Naive thymus-derived CD4-positive, alpha-beta T cell (primary cell): ENCODE measurements around the gene GALNT2. TPM values are rescaled to one million over a fixed set of nuclear protein-coding genes. Genes with fewer than 3 reads are reported as not detected.

Experiments used
- ATAC-seq: fragments of 150-1000 bp; cut with Tn5 transposase; 2 replicates; pipeline ENCODE4 v1.10.0; 2021; ENCODE audit warnings: mild to moderate bottlenecking, moderate library complexity
- CTCF ChIA-PET: fragments of 350-600 bp; sonication (Branson Sonifier 250); formaldehyde crosslinking; loops from one replicate; lab custom pipeline; 2021; ENCODE audit warnings: antibody characterized with exemption; lab: Charles Lee
- POLR2A ChIA-PET: fragments of 350-600 bp; sonication (Branson Sonifier 250); formaldehyde crosslinking; loops from one replicate; lab custom pipeline; 2021; ENCODE audit warnings: antibody characterized with exemption, inconsistent platforms; lab: Charles Lee
- DNase-seq, 9 donors: peaks; one replicate each; pipeline versions ENCODE4 v3.0.0 to v3.0.0-alpha.2; 2020 to 2022; ENCODE audit warnings: mixed read lengths in 1 of 9
- H3K27ac ChIP-seq: one replicate; pipeline ENCODE4 v1.7.0; 2013; ENCODE audit warnings: mild to moderate bottlenecking, low read depth, low read length, moderate library complexity
- H3K27me3 ChIP-seq, 2 donors: one replicate each; pipeline ENCODE4 v1.7.0; 2013; ENCODE audit warnings: low read length in 2 of 2, mild to moderate bottlenecking in 2 of 2, moderate library complexity in 2 of 2; ENCODE audit not compliant: control insufficient read depth in 2 of 2, insufficient read depth in 2 of 2
- H3K36me3 ChIP-seq, 3 experiments: 1 replicate in 2 of 3; 2 replicates in 1 of 3; pipeline ENCODE4 v1.7.0; 2013; ENCODE audit warnings: low read length in 3 of 3, mild to moderate bottlenecking in 3 of 3, moderate library complexity in 1 of 3; ENCODE audit not compliant: insufficient read depth in 3 of 3, control insufficient read depth in 2 of 3
- H3K4me1 ChIP-seq, 2 donors: one replicate each; pipeline ENCODE4 v1.7.0; 2013; ENCODE audit warnings: low read length in 2 of 2, mild to moderate bottlenecking in 2 of 2, moderate library complexity in 1 of 2; ENCODE audit not compliant: control insufficient read depth in 2 of 2, insufficient read depth in 2 of 2
- H3K4me3 ChIP-seq: 2 replicates; pipeline ENCODE4 v1.7.0; 2013; ENCODE audit warnings: mild to moderate bottlenecking, low read length
- H3K9me3 ChIP-seq, 3 experiments: 1 replicate in 2 of 3; 2 replicates in 1 of 3; pipeline ENCODE4 v1.7.0; 2013; ENCODE audit warnings: low read length in 3 of 3; ENCODE audit not compliant: control insufficient read depth in 2 of 3
- H3K27ac Mint-ChIP-seq, 9 donors: one replicate each; pipeline ENCODE4 v1.8.0; 2020 to 2022; ENCODE audit warnings: mixed read lengths in 9 of 9, mild to moderate bottlenecking in 8 of 9, moderate library complexity in 5 of 9, inconsistent platforms in 2 of 9
- H3K27me3 Mint-ChIP-seq, 5 donors: one replicate each; pipeline ENCODE4 v1.8.0; 2021 to 2022; ENCODE audit warnings: mixed read lengths in 5 of 5, mild to moderate bottlenecking in 1 of 5
- H3K36me3 Mint-ChIP-seq, 5 donors: one replicate each; pipeline ENCODE4 v1.8.0; 2020 to 2022; ENCODE audit warnings: mixed read lengths in 5 of 5, mild to moderate bottlenecking in 3 of 5, inconsistent platforms in 1 of 5
- H3K4me1 Mint-ChIP-seq, 7 donors: one replicate each; pipeline ENCODE4 v1.8.0; 2020 to 2022; ENCODE audit warnings: mixed read lengths in 7 of 7, mild to moderate bottlenecking in 3 of 7, inconsistent platforms in 1 of 7
- H3K4me3 Mint-ChIP-seq, 10 donors: one replicate each; pipeline ENCODE4 v1.8.0; 2020 to 2022; ENCODE audit warnings: mild to moderate bottlenecking in 10 of 10, mixed read lengths in 10 of 10, moderate library complexity in 6 of 10, inconsistent platforms in 2 of 10
- H3K9me3 Mint-ChIP-seq, 11 donors: one replicate each; pipeline ENCODE4 v1.8.0; 2020 to 2022; ENCODE audit warnings: mixed read lengths in 11 of 11, mild to moderate bottlenecking in 4 of 11, inconsistent platforms in 1 of 11, moderate library complexity in 1 of 11
- intact Hi-C, 2 donors: fragments of 100-400 bp; cut with micrococcal nuclease; formaldehyde crosslinking; loops; one replicate each; pipeline ENCODE4 v1.15.1; 2023
- polyA plus RNA-seq, 2 donors: library from polyadenylated mRNA; unstranded; fragments of 300-500 nt; fragmentation: Illumina TruSeq; gene quantifications; one replicate each; pipeline ENCODE4 v1.2.3, GENCODE V29; 2021
- total RNA-seq, 6 experiments: library from RNA in 5 of 6; stranded (reverse) in 5 of 6; gene quantifications; 1 replicate in 5 of 6; 2 replicates in 1 of 6; pipeline ENCODE4 v1.2.3 and lab custom pipeline; 2021 to 2026

The GALNT2 gene
- total and polyA plus RNA-seq, 7 experiments from 2014 or later: 12.0 to 32.7 (median 23.3) TPM

- intact Hi-C loops: no loop called here
Measured at GRCh38 chr1:230322967-230323547, 256.0 kb downstream of the GALNT2 start.

GRCh38 chr1:230323686-230324085 lies 256.6 kb downstream of the GALNT2 start:
- H3K36me3 Mint-ChIP-seq: no peaks in the 10 kb centered on the region
- no peak for DNase-seq
- H3K4me1 Mint-ChIP-seq: peaks cover 0 to 3% (median 0%) of the 10 kb centered on the region in 7 donors
- no peak overlapping the region for H3K4me3 Mint-ChIP-seq
- Histone ChIP-seq H3K36me3 (no peaks in the 10 kb centered on the region), H3K27ac (no peak overlapping the region), H3K4me3 (no peak overlapping the region), H3K4me1 (no peaks in the 10 kb centered on the region), H3K9me3 (no peaks in the 10 kb centered on the region), H3K27me3 (no peaks in the 10 kb centered on the region)
- ATAC-seq: no peak
- POLR2A ChIA-PET: no interaction called here
- H3K27ac Mint-ChIP-seq: no peak overlapping the region
- H3K9me3 Mint-ChIP-seq: no peaks in the 10 kb centered on the region
- intact Hi-C loops: no loop called here
- CTCF ChIA-PET: no interaction called here
- H3K27me3 Mint-ChIP-seq: peaks cover 2 to 8% (median 4%) of the 10 kb centered on the region in 5 donors

More at GRCh38 chr1:230322967-230323547, 256.0 kb downstream of the GALNT2 start:
- ChIA-PET CTCF (no interaction called here), POLR2A (no interaction called here)
- no peaks in the 10 kb centered on the region for H3K36me3 ChIP-seq
- H3K27me3 Mint-ChIP-seq: peaks cover 2 to 8% (median 4%) of the 10 kb centered on the region in 5 donors
- ATAC-seq (no peak), DNase-seq (no peak)
- no peak overlapping the region for H3K27ac ChIP-seq
- H3K4me3 ChIP-seq: no peak overlapping the region
- H3K36me3 Mint-ChIP-seq: no peaks in the 10 kb centered on the region
- H3K9me3 ChIP-seq: no peaks in the 10 kb centered on the region
- no peaks in the 10 kb centered on the region for H3K4me1 ChIP-seq
- H3K4me3 Mint-ChIP-seq: no peak overlapping the region
- peaks cover 0 to under 1% (median 0%) of the 10 kb centered on the region in 7 donors for H3K4me1 Mint-ChIP-seq
- H3K27ac Mint-ChIP-seq: no peak overlapping the region
- H3K27me3 ChIP-seq: no peaks in the 10 kb centered on the region
- H3K9me3 Mint-ChIP-seq: no peaks in the 10 kb centered on the region

GRCh38 chr1:230326971-230327891 lies 260.2 kb downstream of the GALNT2 start:
- H3K27ac Mint-ChIP-seq: no peak overlapping the region
- Histone ChIP-seq H3K4me1 (no peaks in the 10 kb centered on the region), H3K36me3 (no peaks in the 10 kb centered on the region), H3K4me3 (no peak overlapping the region), H3K27me3 (no peaks in the 10 kb centered on the region), H3K27ac (no peak overlapping the region), H3K9me3 (no peaks in the 10 kb centered on the region)
- intact Hi-C loops: no loop called here
- DNase-seq (no peak), ATAC-seq (no peak)
- POLR2A ChIA-PET: no interaction called here
- H3K36me3 Mint-ChIP-seq: no peaks in the 10 kb centered on the region
- CTCF ChIA-PET: no interaction called here
- peaks cover 0 to 3% (median 0%) of the 10 kb centered on the region in 7 donors for H3K4me1 Mint-ChIP-seq
- H3K27me3 Mint-ChIP-seq: peaks cover 0 to 5% (median 4%) of the 10 kb centered on the region in 5 donors
- H3K4me3 Mint-ChIP-seq: no peak overlapping the region
- peaks cover 0 to 1% (median 0%) of the 10 kb centered on the region in 11 donors for H3K9me3 Mint-ChIP-seq

- ChIA-PET CTCF (no interaction called here), POLR2A (no interaction called here)
- no peaks in the 10 kb centered on the region for H3K36me3 ChIP-seq
- Mint-ChIP-seq H3K9me3 (peaks cover 0 to 1% (median 0%) of the 10 kb centered on the region in 11 donors), H3K4me3 (no peak overlapping the region), H3K27ac (no peak overlapping the region), H3K36me3 (no peaks in the 10 kb centered on the region), H3K4me1 (peaks cover 0 to 3% (median 0%) of the 10 kb centered on the region in 7 donors), H3K27me3 (peaks cover 0 to 5% (median 4%) of the 10 kb centered on the region in 5 donors)
- H3K27me3 ChIP-seq: no peaks in the 10 kb centered on the region
- ATAC-seq (no peak), DNase-seq (peak in 1 of 9 donors; percentile 31)
- H3K4me1 ChIP-seq: no peaks in the 10 kb centered on the region
- intact Hi-C loops: no loop called here
- H3K27ac ChIP-seq: no peak overlapping the region
- H3K4me3 ChIP-seq: no peak overlapping the region
- no peaks in the 10 kb centered on the region for H3K9me3 ChIP-seq
Measured at GRCh38 chr1:230327892-230328284, 260.9 kb downstream of the GALNT2 start.

- no peaks in the 10 kb centered on the region for H3K36me3 Mint-ChIP-seq
- peaks cover 0 to 1% (median 0%) of the 10 kb centered on the region in 11 donors for H3K9me3 Mint-ChIP-seq
- no peak overlapping the region for H3K4me3 Mint-ChIP-seq
- Histone ChIP-seq H3K27me3 (no peaks in the 10 kb centered on the region), H3K4me1 (no peaks in the 10 kb centered on the region), H3K9me3 (no peaks in the 10 kb centered on the region), H3K36me3 (no peaks in the 10 kb centered on the region), H3K27ac (no peak overlapping the region), H3K4me3 (no peak overlapping the region)
- intact Hi-C loops: no loop called here
- ATAC-seq: no peak
- ChIA-PET CTCF (no interaction called here), POLR2A (no interaction called here)
- no peak for DNase-seq
- peaks cover 0 to 3% (median 0%) of the 10 kb centered on the region in 7 donors for H3K4me1 Mint-ChIP-seq
- peaks cover 0 to 10% (median 9%) of the 10 kb centered on the region in 5 donors for H3K27me3 Mint-ChIP-seq
- H3K27ac Mint-ChIP-seq: no peak overlapping the region
Measured at GRCh38 chr1:230328342-230329015, 261.4 kb downstream of the GALNT2 start.

GRCh38 chr1:230330157-230330556 lies 263.1 kb downstream of the GALNT2 start:
- Mint-ChIP-seq H3K4me3 (no peak overlapping the region), H3K27ac (no peak overlapping the region), H3K4me1 (peaks cover 0 to 3% (median 0%) of the 10 kb centered on the region in 7 donors), H3K36me3 (no peaks in the 10 kb centered on the region), H3K27me3 (peaks cover 0 to 21% (median 13%) of the 10 kb centered on the region in 5 donors), H3K9me3 (peaks cover 0 to 1% (median 0%) of the 10 kb centered on the region in 11 donors)
- DNase-seq: no peak
- no peak for ATAC-seq
- Histone ChIP-seq H3K36me3 (no peaks in the 10 kb centered on the region), H3K27ac (no peak overlapping the region), H3K4me3 (no peak overlapping the region), H3K4me1 (no peaks in the 10 kb centered on the region), H3K9me3 (no peaks in the 10 kb centered on the region), H3K27me3 (no peaks in the 10 kb centered on the region)
- intact Hi-C loops: no loop called here
- CTCF ChIA-PET: no interaction called here
- POLR2A ChIA-PET: no interaction called here
